Upper lobe of left lung (tissue), 6 donors: ENCODE data around the gene SLC8B1. TPM values are rescaled to one million over a fixed set of nuclear protein-coding genes. Genes with fewer than 3 reads are reported as not detected.

Experiments
- ATAC-seq, 2 donors: fragments of 200-7000 bp; cut with Tn5 transposase; one replicate each; pipeline ENCODE4 v1.9.1; 2022; ENCODE audit warnings: mild to moderate bottlenecking in 2 of 2, moderate library complexity in 2 of 2; ENCODE audit not compliant: low FRiP score in 2 of 2
- DNase-seq, 2 donors: peaks; one replicate each; pipeline ENCODE4 v3.0.0-alpha.2; 2019 to 2020
- H3K27ac ChIP-seq, 4 donors: fragments of 200-600 bp; sonication (generic); one replicate each; pipeline ENCODE4 v1.5.1; 2016 to 2019
- H3K27me3 ChIP-seq, 4 donors: fragments of 200-600 bp; sonication (generic); one replicate each; pipeline ENCODE4 v1.5.1; 2017 to 2019
- H3K36me3 ChIP-seq, 4 donors: fragments of 200-600 bp; sonication (generic); one replicate each; pipeline ENCODE4 v1.5.1; 2016 to 2019
- H3K4me1 ChIP-seq, 4 donors: fragments of 200-600 bp; sonication (generic); one replicate each; pipeline ENCODE4 v1.5.1; 2018 to 2019
- H3K4me3 ChIP-seq, 4 donors: fragments of 200-600 bp; sonication (generic); one replicate each; pipeline ENCODE4 v1.5.1; 2017 to 2019; ENCODE audit warnings: mild to moderate bottlenecking in 2 of 4, moderate library complexity in 1 of 4
- H3K9me3 ChIP-seq, 4 donors: fragments of 200-600 bp; sonication (generic); one replicate each; pipeline ENCODE4 v1.5.1; 2018 to 2019
- CTCF ChIP-seq, 6 experiments: fragments of 450-650 bp in 4 of 6; fragments of 200-600 bp in 2 of 6; sonication (generic) in 2 of 6; IDR thresholded peaks; one replicate each; pipeline ENCODE4 v1.5.1; 2016 to 2019; ENCODE audit warnings: antibody characterized with exemption in 6 of 6
- EP300 ChIP-seq, 4 donors: sonication (generic); formaldehyde crosslinking; IDR thresholded peaks; one replicate each; pipeline ENCODE4 v1.5.1; 2017; ENCODE audit warnings: antibody characterized with exemption in 4 of 4, control low read depth in 2 of 4
- POLR2A ChIP-seq, 4 donors: fragments of 450-650 bp; IDR thresholded peaks; one replicate each; pipeline ENCODE4 v1.5.1; 2016 to 2017; ENCODE audit warnings: antibody characterized with exemption in 4 of 4, mild to moderate bottlenecking in 2 of 4
- POLR2AphosphoS5 ChIP-seq, 2 donors: sonication (generic); formaldehyde crosslinking; IDR thresholded peaks; one replicate each; pipeline ENCODE4 v1.5.1; 2017; ENCODE audit warnings: antibody characterized with exemption in 2 of 2
- WGBS, 2 donors: methylation state at CpG; one replicate each; pipeline ENCODE4 v1.1.5; 2017 to 2018; 5-methylcytosine and 5-hydroxymethylcytosine counted together
- total RNA-seq, 6 donors: library from RNA; depleted of rRNA in 4 of 6; stranded (reverse); fragments of >200 nt in 4 of 6; gene quantifications; one replicate each; pipeline versions ENCODE4 v1.1.0 to v1.2.1, GENCODE V29; 2016 to 2021
- donor health status: DM: no; HTN: no; CAD: no; lungs with moderate emphysema.
- donor health status: DM: no; HTN: yes; CAD: no; lungs with severe emphysema.

SLC8B1 gene
- total RNA-seq, 6 donors from 2014 or later = 35.9 to 189 (median 44.5) TPM

- Histone ChIP-seq H3K27me3 (no peaks in the 10 kb centered on the region), H3K27ac (no peak overlapping the region), H3K36me3 (peaks cover 0 to 9% (median 1%) of the 10 kb centered on the region in 4 donors), H3K4me1 (peaks cover under 1 to 9% (median 5%) of the 10 kb centered on the region in 4 donors), H3K9me3 (no peaks in the 10 kb centered on the region), H3K4me3 (no peak overlapping the region)
- WGBS, 2 donors = 94 to 95% methylated on average over 5 of the region's 5 CpGs
- no peak for ATAC-seq
- no peak for TF ChIP-seq POLR2A (IDR thresholded peaks at IDR 0.05)
- no peak for TF ChIP-seq EP300 (IDR thresholded peaks at IDR 0.05)
- no peak for TF ChIP-seq CTCF (IDR thresholded peaks at IDR 0.05)
- no peak for TF ChIP-seq POLR2AphosphoS5 (IDR thresholded peaks at IDR 0.05)
- no peak for DNase-seq
Measured at GRCh38 chr12:113364698-113365097, 29.8 kb upstream of the SLC8B1 start.

- Histone ChIP-seq H3K27me3 (no peaks in the 10 kb centered on the region), H3K4me1 (peaks cover 10 to 25% (median 15%) of the 10 kb centered on the region in 4 donors), H3K9me3 (no peaks in the 10 kb centered on the region), H3K27ac (no peak overlapping the region), H3K4me3 (no peak overlapping the region), H3K36me3 (peaks cover 0 to 6% (median 0%) of the 10 kb centered on the region in 4 donors)
- 57 to 64% methylated on average over 12 of the region's 12 CpGs for WGBS, 2 donors
- DNase-seq (no peak), ATAC-seq (no peak)
- TF ChIP-seq CTCF (IDR thresholded peaks at IDR 0.05) = no peak
- TF ChIP-seq EP300 (IDR thresholded peaks at IDR 0.05) = no peak
- TF ChIP-seq POLR2A (IDR thresholded peaks at IDR 0.05) = no peak
- TF ChIP-seq POLR2AphosphoS5 (IDR thresholded peaks at IDR 0.05) = no peak
Measured at GRCh38 chr12:113361574-113362370, 26.9 kb upstream of the SLC8B1 start.

GRCh38 chr12:113359939-113360748 lies 25.2 kb upstream of the SLC8B1 start:
- H3K27me3 ChIP-seq = no peaks in the 10 kb centered on the region
- peak overlapping the region in 3 of 4 donors; percentile 13 to 91 (median 88) for H3K27ac ChIP-seq
- no peaks in the 10 kb centered on the region for H3K36me3 ChIP-seq
- WGBS, 2 donors = 68 to 80% methylated on average over 9 of the region's 9 CpGs
- peak in 1 of 4 donors; percentile 12 for TF ChIP-seq POLR2A (IDR thresholded peaks at IDR 0.05)
- no peak for TF ChIP-seq CTCF (IDR thresholded peaks at IDR 0.05)
- no peak for ATAC-seq
- no peaks in the 10 kb centered on the region for H3K9me3 ChIP-seq
- H3K4me1 ChIP-seq = peaks cover 10 to 25% (median 15%) of the 10 kb centered on the region in 4 donors
- peak in 1 of 2 donors; percentile 35 for DNase-seq
- H3K4me3 ChIP-seq = peak overlapping the region in 2 of 4 donors; percentile 11 to 71

DNA sequence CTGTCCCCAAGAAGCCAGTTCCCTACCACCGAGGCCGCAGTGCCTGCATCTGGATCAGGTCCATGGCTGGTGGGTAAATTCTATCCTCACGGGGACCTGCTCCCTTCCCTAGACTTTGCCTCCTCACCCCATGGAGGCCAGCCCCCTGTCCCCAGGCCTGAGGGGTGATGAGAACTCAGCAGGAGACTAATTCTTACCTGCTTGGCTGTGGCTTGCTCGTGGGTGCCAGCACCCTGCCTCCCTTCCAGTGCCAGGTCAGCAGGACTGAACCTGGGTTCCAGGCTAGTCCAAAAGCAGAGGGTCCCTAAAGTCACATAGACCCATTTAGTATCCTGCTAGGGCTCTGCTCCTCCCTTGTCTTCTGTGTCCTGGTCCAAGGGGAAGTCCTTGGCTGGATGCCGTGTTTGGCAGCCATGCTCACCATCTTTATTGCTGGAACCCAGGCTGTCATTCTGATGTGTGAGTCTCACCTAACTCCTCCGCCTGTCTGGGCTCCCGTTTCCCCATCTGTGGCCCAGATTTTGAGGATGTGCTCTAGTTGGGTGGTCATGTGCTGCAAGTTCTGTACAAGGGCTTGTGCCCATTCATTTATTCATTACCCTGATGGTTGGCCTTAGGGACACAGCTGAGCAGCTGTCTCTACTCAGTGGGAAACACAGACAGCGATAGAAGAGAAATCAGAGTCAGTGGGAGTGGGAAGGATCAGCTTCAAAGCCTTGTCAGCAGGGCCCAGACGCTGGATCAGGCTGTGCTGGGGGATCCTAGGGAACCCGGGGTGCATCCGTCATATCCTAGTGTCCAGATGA lies 24.4 kb upstream of the SLC8B1 start:
- Histone ChIP-seq H3K9me3 (no peaks in the 10 kb centered on the region), H3K4me3 (peak overlapping the region; percentile 67 to 88 (median 72)), H3K27me3 (no peaks in the 10 kb centered on the region), H3K4me1 (peaks cover 10 to 25% (median 15%) of the 10 kb centered on the region in 4 donors), H3K27ac (peak overlapping the region; percentile 74 to 91 (median 86)), H3K36me3 (no peaks in the 10 kb centered on the region)
- peak; percentile 3 to 36 for ATAC-seq
- DNase-seq = no peak
- 52 to 63% methylated on average over 7 to 10 of the region's 11 CpGs for WGBS, 2 donors
- TF ChIP-seq POLR2A (IDR thresholded peaks at IDR 0.05) = no peak
- no peak for TF ChIP-seq CTCF (IDR thresholded peaks at IDR 0.05)
- TF ChIP-seq POLR2AphosphoS5 (IDR thresholded peaks at IDR 0.05) = no peak
- no peak for TF ChIP-seq EP300 (IDR thresholded peaks at IDR 0.05)
